HG02973 (cell line): ENCODE data around the gene ADD3.
"Not testable (repeated sequence)": the region's sequence is repeated elsewhere in the genome, so short reads cannot be mapped to it uniquely, and the experiment has no call there.

Source experiments
- ATAC-seq: cut with Tn5 transposase; IDR thresholded peaks from one replicate; pipeline ENCODE4 v1.9.1; 2021; ENCODE audit warnings: moderate library complexity; ENCODE audit not compliant: unreplicated experiment

The ADD3 gene

GRCh38 chr10:109975244-109976190 is 32.3 kb upstream of the ADD3 start:
- ATAC-seq = no peak

DNA sequence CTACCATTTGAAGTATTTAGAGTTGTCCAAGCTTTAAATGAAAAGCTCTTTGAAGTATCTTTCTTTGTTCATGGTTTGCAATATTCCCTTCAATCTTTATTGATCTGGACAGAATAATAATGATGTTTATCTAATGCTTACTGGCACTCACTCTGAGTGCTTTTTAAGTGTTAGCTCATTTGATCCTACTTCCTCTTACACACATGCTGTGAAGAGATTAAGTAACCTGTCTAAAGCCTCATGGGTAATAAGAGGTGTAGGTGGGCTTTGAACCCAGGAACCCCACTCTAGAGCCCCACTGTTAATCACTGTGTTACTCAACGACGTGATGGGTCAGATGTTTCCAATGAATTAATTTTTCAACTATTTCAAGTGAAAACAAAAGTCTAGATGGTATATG is 31.1 kb upstream of the ADD3 start:
- ATAC-seq = no peak

GRCh38 chr10:109977382-109977806 is 30.4 kb upstream of the ADD3 start:
- ATAC-seq = no peak

GRCh38 chr10:109978481-109978880 is 29.3 kb upstream of the ADD3 start:
- no peak for ATAC-seq

DNA sequence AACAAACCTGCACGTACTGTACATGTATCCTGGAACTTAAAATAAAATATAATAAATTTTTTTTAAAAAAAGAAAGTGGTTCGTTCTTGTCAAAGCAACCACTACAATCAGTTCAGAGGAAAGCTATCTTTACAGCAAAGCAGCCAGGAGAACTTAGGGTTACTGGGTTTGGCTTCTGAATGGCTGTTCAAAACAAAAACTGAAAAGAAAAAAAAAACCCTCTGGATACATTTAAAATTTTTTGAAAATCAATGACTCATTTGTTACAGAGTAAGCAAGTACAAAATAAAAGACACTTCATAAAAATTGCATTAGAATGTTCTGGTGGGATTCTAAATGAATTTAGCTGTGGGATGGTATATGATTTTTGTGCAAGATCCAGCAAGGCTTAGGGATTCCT is 28.6 kb upstream of the ADD3 start:
- no peak for ATAC-seq

GRCh38 chr10:109981650-109982049 is 26.1 kb upstream of the ADD3 start:
- no peak for ATAC-seq

DNA sequence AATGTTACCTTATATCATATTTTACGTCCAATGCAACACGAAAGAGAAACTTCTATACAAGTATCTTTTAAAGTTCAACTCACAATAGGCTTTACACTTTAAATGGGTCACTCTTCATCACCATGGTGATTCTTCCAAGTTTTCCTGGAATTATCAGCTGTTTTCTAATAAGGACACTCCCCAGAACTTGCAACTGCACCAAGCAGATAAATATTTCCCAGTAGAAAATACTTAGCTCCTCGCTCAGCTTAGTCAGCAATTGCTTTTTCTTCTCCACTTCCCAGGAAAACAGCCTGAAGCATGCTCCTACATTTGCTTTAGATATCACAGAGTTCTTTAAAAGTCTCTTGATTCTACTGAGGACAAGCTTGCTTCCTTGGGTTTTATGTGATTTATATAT is 25.7 kb upstream of the ADD3 start:
- no peak for ATAC-seq

DNA sequence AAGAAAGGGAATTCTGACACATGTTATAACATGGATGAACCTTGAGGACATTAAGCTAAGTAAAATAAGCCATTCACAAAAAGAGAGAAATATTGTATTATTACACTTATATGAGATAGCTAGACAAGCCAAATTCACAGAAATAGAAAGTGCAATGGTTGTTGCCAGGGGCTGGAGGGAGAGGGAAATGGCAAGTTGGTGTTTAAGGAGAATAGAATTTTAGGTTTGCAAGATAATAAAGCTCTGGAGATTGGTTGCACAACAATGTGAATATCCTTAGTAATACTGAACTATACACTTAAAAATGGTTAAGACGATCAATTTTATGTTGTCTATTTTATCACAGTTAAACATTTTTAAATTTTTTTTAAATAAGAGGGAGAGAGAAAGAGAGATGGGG is 25.0 kb upstream of the ADD3 start:
- ATAC-seq = no peak

GRCh38 chr10:109984013-109984412 is 23.8 kb upstream of the ADD3 start:
- no peak for ATAC-seq

DNA sequence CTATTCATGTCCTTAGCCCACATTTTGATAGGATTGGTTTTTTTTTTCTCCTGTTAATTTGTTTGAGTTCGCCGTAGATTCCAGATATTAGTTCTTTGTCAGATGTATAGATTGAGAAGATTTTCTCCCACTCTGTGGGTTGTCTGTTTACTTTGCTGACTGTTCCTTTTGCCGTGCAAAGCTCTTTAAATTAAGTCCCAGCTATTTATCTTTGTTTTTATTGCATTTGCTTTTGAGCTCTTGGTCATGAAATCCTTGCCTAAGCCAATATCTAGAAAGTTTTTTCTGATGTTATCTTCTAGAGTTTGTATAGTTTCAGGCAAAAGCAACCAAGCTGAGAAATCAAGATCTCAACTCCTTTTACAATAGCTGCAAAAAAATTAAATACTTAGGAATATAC is 22.0 kb upstream of the ADD3 start:
- ATAC-seq = not testable (repeated sequence)

DNA sequence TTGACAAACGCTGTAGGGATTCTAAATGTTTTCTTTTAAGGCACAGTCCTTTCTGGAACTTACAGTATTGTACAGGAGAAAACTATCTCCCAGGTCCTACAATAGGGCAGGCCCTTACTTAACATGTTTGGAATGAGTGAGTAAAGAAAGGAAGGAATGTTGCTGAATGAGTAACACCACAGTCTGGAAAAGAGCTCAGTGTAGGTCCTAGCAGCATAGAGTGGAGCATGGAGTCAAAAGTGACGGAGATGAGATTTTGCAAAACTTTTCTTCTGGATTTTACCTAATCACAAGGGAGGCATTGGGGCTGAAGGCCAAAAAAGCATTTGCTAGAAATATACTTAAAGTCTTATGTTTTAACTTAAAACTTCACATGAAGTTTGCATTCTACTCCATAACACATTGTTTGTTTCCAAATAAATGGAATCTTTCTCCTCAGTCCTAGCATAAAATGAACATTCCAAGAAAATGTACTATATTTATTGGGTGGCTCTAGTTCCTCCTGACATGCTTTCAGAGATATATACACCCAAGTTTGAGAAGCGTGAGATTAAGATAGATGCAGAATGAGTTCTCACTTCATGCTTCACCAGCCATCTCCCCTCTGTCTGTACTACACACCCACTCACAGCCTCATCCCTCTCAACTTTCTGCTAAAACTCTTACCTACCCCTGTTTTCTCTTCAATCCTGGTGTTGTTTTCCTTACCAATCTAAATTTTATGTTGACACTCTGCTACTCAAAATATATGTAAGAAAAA is 20.2 kb upstream of the ADD3 start:
- ATAC-seq = no peak

GRCh38 chr10:109988212-109988596 is 19.6 kb upstream of the ADD3 start:
- ATAC-seq = no peak

- ATAC-seq = no peak
Observed at GRCh38 chr10:109991266-109991855, 16.4 kb upstream of the ADD3 start.

GRCh38 chr10:109992485-109992884 is 15.3 kb upstream of the ADD3 start:
- ATAC-seq = no peak

- ATAC-seq = no peak
Observed at GRCh38 chr10:109993551-109994330, 14.0 kb upstream of the ADD3 start.

GRCh38 chr10:109994711-109995577 is 12.8 kb upstream of the ADD3 start:
- ATAC-seq = no peak

DNA sequence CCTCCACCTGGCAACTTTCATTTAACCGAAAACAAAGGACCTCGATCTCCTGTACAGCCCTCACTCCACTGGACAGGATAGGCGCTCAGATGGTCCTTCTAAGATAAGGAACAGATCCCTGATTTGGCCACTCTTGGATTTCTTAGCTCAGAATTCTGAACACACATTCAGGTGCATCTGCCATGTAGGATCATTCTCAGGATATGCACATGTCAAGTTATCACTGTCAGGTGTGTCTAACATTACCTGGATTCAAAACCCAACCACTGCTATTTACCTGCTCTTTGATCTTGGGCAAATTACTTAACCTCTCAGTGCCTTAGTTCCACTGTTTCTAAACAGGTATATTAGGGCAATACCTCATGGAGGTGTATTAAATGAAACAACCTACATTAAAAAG is 12.2 kb upstream of the ADD3 start:
- ATAC-seq = no peak

DNA sequence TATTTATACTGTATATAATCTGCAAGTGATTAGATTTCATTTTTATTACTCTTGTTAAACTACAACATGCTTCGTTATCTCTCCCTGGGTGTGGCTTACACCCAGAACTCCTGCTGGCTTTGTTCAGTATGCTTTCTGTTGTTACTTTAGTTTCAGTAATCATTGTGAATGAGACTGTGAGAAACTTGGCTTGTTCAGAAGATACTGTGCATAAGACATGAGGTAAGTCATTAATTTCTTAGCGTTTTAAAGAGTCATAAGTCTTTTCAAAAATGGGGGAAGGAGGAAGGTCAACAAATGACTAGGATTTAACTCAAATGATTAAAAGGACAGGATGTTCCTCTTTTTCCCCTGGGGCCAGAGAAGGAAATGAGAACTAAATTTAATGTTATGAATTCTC is 11.6 kb upstream of the ADD3 start:
- ATAC-seq = peak; percentile 79

DNA sequence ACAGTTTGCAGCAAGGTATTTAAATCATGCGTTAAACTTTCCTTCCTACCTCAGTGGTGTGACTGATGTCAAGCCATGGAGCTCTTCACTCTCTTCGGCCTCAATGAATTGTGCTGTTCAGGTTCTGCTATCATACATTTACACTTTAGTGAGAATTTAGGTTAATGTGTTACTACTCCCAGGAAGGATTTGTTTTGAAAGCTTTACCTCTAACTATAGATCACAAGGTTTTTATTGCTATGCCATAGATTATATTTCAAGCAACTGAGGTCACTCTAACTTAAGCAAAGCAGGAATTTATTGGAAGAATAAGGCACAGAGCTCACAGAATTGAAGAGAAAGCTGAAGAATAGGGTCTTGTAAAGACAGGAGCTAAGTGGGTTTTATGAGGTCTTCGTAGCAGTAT is 11.0 kb upstream of the ADD3 start:
- peak; percentile 18 for ATAC-seq

GRCh38 chr10:109997233-109997632 is 10.6 kb upstream of the ADD3 start:
- no peak for ATAC-seq
